GM19372 (cell line): Measurements from ENCODE around the gene TET2.

Source experiments
- ATAC-seq: cut with Tn5 transposase; IDR thresholded peaks from one replicate; pipeline ENCODE4 v1.9.1; 2021; ENCODE audit warnings: mild to moderate bottlenecking, low read depth, moderate library complexity; ENCODE audit not compliant: unreplicated experiment

The TET2 gene

DNA sequence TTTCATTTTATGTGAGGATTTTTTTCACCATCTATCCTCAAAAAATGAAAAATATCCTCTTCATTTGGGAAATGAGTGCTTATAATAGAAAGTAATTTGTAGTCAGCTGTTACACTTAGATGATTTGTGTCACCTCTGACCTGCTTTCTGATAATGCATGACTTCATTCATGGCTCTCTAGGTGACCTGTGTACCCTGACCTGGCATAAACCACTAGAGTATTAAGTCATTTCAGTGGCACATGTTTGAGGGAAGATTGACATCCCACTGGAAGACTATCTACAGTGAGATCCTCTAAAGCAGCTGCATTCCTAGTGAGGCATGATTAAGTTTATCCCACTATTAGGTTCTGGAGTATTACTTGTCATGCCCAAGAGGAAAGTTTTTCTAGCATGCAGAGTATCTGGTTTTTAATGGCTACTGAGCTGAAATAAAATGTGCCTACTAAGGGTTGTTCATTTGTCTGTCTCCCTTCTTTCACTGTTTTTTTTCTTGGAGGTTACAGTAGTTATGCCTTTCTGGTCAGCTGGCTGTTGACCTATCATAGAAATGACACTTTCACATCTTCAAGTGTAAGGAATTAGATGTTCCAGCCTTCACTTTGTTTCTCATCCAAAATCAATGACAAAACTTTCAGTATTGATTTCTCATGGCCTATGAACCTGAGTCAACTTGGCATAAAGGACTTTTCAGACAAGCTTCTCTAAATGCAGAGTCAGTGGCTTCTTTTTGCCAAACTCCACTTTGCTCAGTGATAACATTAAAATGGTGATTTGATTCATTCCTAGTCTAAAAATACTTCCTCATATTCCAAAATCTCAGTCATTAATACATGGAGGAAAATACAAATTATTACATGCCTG lies 33.1 kb downstream of the TET2 start:
- no peak for ATAC-seq

- ATAC-seq: no peak
Observed at GRCh38 chr4:105181259-105181658, 34.6 kb downstream of the TET2 start.

GRCh38 chr4:105182211-105182610 lies 35.5 kb downstream of the TET2 start:
- no peak for ATAC-seq

DNA sequence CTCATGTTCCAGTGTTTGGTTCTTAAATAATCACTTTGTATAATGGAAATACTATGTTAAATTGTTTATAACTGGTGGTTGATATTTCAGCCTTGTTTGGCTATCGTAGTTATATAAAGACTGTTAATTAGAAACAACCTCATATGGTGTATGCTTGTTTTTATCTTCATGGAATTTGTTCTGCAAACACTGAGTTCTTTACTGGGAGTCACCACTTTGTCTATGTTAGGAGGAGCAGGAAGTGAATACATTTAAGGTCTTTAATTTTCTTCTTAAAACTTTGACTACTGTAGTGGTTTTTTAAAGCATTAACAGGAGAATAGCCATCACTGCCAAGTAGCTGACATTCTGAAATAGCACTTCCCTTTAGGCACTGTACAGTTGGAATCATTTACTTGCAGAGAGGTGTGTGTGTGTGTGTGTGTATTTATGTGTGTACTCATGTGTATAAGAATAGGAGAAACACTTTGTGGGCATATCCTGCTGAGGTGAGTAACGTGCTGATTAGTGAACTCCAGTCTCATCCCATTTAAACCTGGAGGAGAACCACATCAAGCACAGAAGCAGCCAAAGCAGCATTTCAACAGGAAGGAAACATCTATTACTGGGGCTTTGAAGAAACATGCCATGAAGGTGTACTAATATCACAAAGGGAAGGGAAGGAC lies 37.8 kb downstream of the TET2 start:
- no peak for ATAC-seq

DNA sequence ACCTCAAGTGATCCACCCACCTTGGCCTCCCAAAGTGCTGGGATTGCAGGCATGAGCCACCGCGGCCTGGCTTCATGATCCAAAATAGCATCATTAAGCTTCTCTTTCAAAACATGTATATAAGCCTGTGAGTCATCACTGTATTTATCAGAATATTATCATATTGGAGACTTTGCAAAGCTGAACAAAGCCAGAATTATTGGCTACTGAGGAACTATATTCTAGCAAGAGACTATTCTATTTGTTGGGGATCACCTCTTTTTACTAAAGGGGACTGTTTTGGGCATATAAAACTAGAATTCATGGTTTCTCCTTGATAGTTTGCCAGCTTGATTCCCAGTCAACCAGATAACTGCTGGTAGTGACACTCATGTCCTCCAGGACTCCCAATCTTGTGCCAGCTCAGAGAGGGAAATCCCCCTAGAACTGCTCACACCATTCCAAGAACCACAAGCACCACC lies 40.1 kb downstream of the TET2 start:
- ATAC-seq: no peak

DNA sequence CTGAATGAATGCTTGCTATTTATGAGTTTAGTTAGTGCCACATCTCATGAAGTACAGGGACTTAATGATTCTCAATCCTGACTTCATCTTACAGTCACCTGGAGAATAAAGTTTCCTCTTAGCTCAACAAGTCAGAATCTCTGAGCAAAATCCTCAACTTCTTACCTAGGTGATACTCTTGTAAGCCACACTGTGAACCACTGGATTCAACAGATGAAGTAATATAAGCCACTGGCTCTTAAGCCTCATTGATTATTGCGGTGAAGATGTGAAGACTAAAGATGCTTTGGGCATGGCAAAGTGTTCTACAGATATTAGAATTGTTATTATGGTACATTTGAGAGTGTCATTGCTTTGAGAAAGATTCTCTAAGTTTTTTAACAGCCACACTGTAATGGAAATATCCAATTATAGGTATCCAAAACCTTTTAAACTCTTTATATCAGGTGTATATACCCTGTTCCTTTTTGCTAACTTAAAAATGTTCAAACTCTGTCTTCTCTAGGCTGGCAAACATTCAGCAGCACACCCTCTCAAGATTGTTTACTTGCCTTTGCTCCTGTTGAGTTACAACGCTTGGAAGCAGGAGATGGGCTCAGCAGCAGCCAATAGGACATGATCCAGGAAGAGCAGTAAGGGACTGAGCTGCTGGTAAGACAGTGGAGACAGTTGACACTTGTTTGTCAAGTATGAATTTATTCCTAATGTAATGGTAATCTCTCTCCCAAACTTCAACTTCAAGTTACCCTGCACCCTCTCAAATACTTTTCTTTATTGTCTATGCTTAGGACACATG lies 43.4 kb downstream of the TET2 start:
- no peak for ATAC-seq

DNA sequence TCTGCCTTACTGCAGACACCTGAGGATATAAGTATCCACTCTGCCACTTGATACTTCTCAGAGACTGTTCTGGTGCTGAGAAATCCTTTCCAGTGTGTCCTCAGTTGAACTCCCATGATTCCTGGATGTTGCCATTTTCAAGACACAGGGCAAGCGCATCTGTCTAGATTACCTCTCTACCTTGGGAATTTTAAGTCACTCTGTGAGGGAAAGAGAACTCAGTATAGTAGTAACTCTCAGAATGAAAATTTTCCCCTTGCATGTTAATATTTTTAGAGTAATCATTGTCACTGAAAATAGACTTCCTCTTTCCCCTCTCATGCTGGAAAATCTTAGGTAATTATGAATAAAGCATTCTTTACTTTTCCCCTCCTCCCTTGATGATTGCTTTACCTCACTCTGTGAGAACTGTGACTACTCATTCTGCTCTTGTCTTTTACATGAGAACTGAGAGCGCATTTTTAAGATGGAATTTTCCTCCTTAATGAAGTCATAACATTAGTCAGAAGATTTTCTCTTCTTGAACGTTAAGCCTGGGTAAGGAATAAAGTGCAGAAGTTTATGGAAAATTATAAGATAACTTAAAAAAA lies 45.0 kb downstream of the TET2 start:
- ATAC-seq: peak; percentile 56

- ATAC-seq: no peak
Observed at GRCh38 chr4:105192474-105192873, 45.8 kb downstream of the TET2 start.

DNA sequence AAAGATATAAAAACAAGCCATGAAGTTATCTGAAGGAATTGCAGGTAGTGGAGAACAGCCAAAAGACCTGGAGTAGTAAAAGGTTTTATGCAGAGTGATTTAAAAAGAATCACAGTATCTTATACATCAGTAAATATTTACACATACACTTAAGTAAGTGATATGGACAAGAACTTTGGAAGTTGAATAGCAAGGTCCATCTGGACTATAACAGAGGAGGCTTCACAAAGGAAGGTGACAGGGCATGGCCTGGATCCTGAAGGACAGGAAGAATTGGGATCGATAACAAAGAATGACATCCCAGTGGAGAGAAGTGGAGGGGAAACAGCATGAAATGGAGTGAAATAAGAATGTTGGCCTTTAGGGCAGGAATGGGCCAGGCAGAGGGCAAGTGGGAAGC lies 46.2 kb downstream of the TET2 start:
- no peak for ATAC-seq

DNA sequence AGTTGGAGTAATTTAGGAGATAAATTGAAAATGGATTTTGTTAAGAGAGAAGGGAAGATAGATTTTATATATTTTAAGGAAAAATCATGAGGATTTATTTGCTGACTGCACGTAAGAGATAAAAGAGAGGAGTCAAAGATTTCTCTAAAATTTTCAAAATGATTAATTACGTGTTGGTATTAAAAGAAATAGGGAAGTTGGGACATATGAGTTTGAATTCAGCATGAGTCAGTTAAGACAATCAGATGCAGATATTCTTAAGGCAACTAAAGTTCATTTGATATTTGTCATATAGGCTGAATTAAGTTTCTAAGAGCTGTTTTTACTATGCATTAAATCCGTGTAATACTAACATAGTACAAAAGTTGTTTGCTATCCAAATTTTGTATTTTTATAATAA lies 46.9 kb downstream of the TET2 start:
- no peak for ATAC-seq

- ATAC-seq: peak; percentile 79
Observed at GRCh38 chr4:105194328-105195231, 47.9 kb downstream of the TET2 start.

GRCh38 chr4:105196523-105197145 lies 50.0 kb downstream of the TET2 start:
- no peak for ATAC-seq

GRCh38 chr4:105197777-105198176 lies 51.1 kb downstream of the TET2 start:
- ATAC-seq: no peak

- no peak for ATAC-seq
Observed at GRCh38 chr4:105198541-105198940, 51.9 kb downstream of the TET2 start.

DNA sequence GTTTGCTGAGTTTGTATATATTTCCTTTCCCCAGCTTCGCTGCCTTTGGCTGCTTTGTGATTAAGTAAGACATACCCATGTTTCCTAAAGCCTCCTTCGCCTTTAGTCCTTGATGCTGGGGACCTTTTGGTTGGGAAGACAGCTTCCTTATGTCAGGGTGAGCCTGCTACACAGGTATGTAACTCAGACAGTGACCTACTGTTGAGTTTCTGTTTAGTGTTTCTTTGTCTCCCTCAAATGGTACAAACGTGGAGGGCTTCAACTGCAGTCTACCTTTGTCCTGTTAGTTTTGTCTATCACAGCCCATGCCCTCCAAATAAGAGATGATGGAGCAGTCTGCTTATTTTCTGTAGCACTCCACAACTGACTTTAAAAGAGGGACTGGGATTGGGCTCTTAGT lies 59.5 kb downstream of the TET2 start:
- ATAC-seq: no peak

GRCh38 chr4:105207386-105207785 lies 60.7 kb downstream of the TET2 start:
- ATAC-seq: no peak

DNA sequence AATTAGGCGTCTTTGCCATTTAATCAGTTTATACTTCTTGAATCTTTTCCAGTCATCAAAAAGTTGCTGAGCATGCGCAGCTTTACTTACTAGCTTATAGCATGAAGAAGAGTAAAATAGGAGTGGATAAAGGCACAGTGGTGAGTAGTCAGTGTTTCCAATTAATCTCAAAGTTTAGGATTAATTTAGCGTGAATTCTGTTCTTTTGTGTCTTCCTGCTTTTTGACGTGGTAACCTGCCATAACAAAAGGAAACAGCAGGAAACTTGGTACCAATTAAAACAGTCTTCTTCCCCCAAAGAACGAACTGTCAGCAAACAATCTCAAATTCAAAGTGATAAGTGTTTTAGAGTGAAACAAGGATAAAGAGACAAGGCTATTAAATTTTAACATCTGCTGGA lies 61.9 kb downstream of the TET2 start:
- no peak for ATAC-seq

- no peak for ATAC-seq
Observed at GRCh38 chr4:105210916-105211315, 64.2 kb downstream of the TET2 start.

DNA sequence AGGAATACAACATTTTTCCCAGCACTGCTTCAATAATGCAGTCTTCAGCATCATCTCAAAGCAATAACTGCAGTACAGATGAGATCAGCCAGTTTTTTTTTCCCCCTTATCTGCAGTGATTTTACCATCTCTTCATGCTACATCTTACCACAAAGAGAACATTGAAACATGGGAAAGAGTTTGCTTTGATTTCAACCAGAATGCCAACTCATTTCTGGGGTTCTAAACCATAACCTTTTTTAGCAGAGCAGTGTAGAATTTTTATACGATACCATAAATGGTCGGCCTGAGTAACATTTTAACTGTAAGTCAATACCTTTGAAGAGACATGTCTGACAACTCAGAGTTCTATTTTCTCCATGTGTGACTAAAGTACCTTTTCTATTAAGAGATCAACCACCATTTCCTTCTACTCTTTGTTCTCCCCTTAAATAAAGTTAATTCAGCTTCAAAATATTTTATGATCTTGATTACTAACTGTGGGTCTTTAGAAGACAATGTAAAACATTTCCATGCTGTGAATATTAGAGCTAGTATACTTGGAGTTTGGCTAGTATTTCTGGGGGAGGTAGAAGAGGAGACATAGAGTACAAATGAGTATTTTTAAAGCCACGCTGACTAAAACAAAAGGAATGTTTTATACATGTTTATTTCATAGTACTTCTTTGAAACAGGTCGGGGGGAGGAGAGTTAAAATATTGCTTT lies 69.1 kb downstream of the TET2 start:
- peak; percentile 50 for ATAC-seq
